Esophagus muscularis mucosa (tissue), 4 donors: Measurements from ENCODE around the gene DHRS12. TPM values are rescaled to one million over a fixed set of nuclear protein-coding genes. Genes with fewer than 3 reads are reported as not detected.

ENCODE experiments used
- DNase-seq: peaks from one replicate; pipeline ENCODE4 v3.0.0-alpha.2; 2017; ENCODE audit errors: extremely low spot score
- H3K27ac ChIP-seq, 4 donors: fragments of 200-600 bp; sonication (generic); replicated peaks in 1 of 4; 1 replicate in 3 of 4; 2 replicates in 1 of 4; pipeline ENCODE4 v1.5.1; 2016 to 2019; ENCODE audit warnings: mild to moderate bottlenecking in 1 of 4
- H3K27me3 ChIP-seq, 4 donors: fragments of 200-600 bp; sonication (generic); one replicate each; pipeline versions ENCODE4 v1.5.1 to v1.6.0; 2016 to 2019
- H3K36me3 ChIP-seq, 4 donors: fragments of 200-600 bp; sonication (generic); one replicate each; pipeline ENCODE4 v1.5.1; 2016 to 2019
- H3K4me1 ChIP-seq, 4 donors: fragments of 200-600 bp; sonication (generic); one replicate each; pipeline ENCODE4 v1.5.1; 2016 to 2019
- H3K4me3 ChIP-seq, 4 donors: fragments of 200-600 bp; sonication (generic); 1 replicate in 2 of 4; 2 replicates in 2 of 4; pipeline ENCODE4 v1.5.1; 2016 to 2019; ENCODE audit warnings: mild to moderate bottlenecking in 4 of 4, moderate library complexity in 1 of 4
- H3K9me3 ChIP-seq, 4 donors: fragments of 200-600 bp; sonication (generic); 1 replicate in 3 of 4; 2 replicates in 1 of 4; pipeline ENCODE4 v1.5.1; 2016 to 2019
- CTCF ChIP-seq, 3 experiments: fragments of 200-600 bp in 2 of 3; fragments of 450-650 bp in 1 of 3; sonication (generic) in 2 of 3; IDR thresholded peaks; one replicate each; pipeline ENCODE4 v1.5.1; 2017 to 2019; ENCODE audit warnings: antibody characterized with exemption in 3 of 3, mild to moderate bottlenecking in 2 of 3, moderate library complexity in 1 of 3
- EP300 ChIP-seq: sonication (generic); formaldehyde crosslinking; IDR thresholded peaks from one replicate; pipeline ENCODE4 v1.6.1; 2017; ENCODE audit warnings: antibody characterized with exemption
- POLR2A ChIP-seq: fragments of 450-650 bp; IDR thresholded peaks from one replicate; pipeline ENCODE4 v1.6.1; 2017; ENCODE audit warnings: antibody characterized with exemption, moderate library complexity, mild to moderate bottlenecking, low read depth
- POLR2AphosphoS5 ChIP-seq, 2 donors: sonication (generic); formaldehyde crosslinking; IDR thresholded peaks; one replicate each; pipeline ENCODE4 v1.6.1; 2017; ENCODE audit warnings: antibody characterized with exemption in 2 of 2
- WGBS: methylation state at CpG from one replicate; pipeline ENCODE4 v1.1.5; 2018; 5-methylcytosine and 5-hydroxymethylcytosine counted together
- intact Hi-C: fragments of 100-400 bp; cut with DNase I; formaldehyde crosslinking; loops from one replicate; pipeline ENCODE4 v1.15.1; 2023
- total RNA-seq, 4 donors: library from RNA; depleted of rRNA; stranded (reverse); fragments of >200 nt; gene quantifications; one replicate each; pipeline versions ENCODE4 v1.1.0 to v1.2.1, GENCODE V29; 2016

DHRS12 gene
- total RNA-seq, 4 donors from 2014 or later = 10.3 to 18.6 (median 14.9) TPM

GRCh38 chr13:51802631-51803418, 1.1 kb downstream of the DHRS12 start:
- intact Hi-C loops = loop anchor here (5.0 kb wide), 2 partner anchors 351 to 581 kb away; partner anchors contain the start of genes FAM124A and INTS6

GRCh38 chr13:51801631-51802099, 2.3 kb downstream of the DHRS12 start:
- Histone ChIP-seq H3K4me1 (peaks cover 30 to 59% (median 54%) of the 10 kb centered on the region in 4 donors), H3K4me3 (peak overlapping the region in 2 of 4 donors; percentile 5 to 6), H3K27me3 (no peaks in the 10 kb centered on the region), H3K9me3 (no peaks in the 10 kb centered on the region), H3K36me3 (peaks cover 0 to 27% (median 9%) of the 10 kb centered on the region in 4 donors), H3K27ac (peak overlapping the region; percentile 98 to 100 (median 100))
- peak in 1 of 3 experiments; percentile 10 for TF ChIP-seq CTCF (IDR thresholded peaks at IDR 0.05)
- no peak for TF ChIP-seq EP300
- no peak for TF ChIP-seq POLR2AphosphoS5 (IDR thresholded peaks at IDR 0.05)
- no peak for DNase-seq
- WGBS = 50% methylated on average over 7 of the region's 7 CpGs
- intact Hi-C loops = loop anchor here (5.0 kb wide), 2 partner anchors 349 to 579 kb away; partner anchors contain the start of genes FAM124A and INTS6

More at GRCh38 chr13:51802631-51803418, 1.1 kb downstream of the DHRS12 start:
- peak overlapping the region; percentile 75 to 88 (median 83) for H3K4me3 ChIP-seq
- H3K9me3 ChIP-seq = no peaks in the 10 kb centered on the region
- H3K36me3 ChIP-seq = peaks cover 0 to 16% (median 6%) of the 10 kb centered on the region in 4 donors
- TF ChIP-seq EP300 (no peak), POLR2AphosphoS5 (IDR thresholded peaks at IDR 0.05) (no peak), CTCF (IDR thresholded peaks at IDR 0.05) (no peak), POLR2A (no peak)
- H3K27me3 ChIP-seq = no peaks in the 10 kb centered on the region
- no peak for DNase-seq
- H3K4me1 ChIP-seq = peaks cover 30 to 59% (median 54%) of the 10 kb centered on the region in 4 donors
- H3K27ac ChIP-seq = peak overlapping the region; percentile 98 to 100 (median 100)
- 46% methylated on average over 9 of the region's 9 CpGs for WGBS

GRCh38 chr13:51800486-51800885, 3.5 kb downstream of the DHRS12 start:
- intact Hi-C loops = loop anchor here (5.0 kb wide), 2 partner anchors 348 to 578 kb away; partner anchors contain the start of genes FAM124A and INTS6
- H3K36me3 ChIP-seq = peaks cover 0 to 39% (median 13%) of the 10 kb centered on the region in 4 donors

GRCh38 chr13:51799261-51799660, 4.7 kb downstream of the DHRS12 start:
- Histone ChIP-seq H3K36me3 (peaks cover 0 to 46% (median 13%) of the 10 kb centered on the region in 4 donors), H3K9me3 (no peaks in the 10 kb centered on the region), H3K27me3 (no peaks in the 10 kb centered on the region), H3K27ac (no peak overlapping the region), H3K4me1 (peaks cover 30 to 38% (median 37%) of the 10 kb centered on the region in 4 donors), H3K4me3 (no peak overlapping the region)
- 93% methylated on average over 6 of the region's 12 CpGs for WGBS
- TF ChIP-seq POLR2AphosphoS5 (IDR thresholded peaks at IDR 0.05) (no peak), EP300 (no peak), POLR2A (no peak), CTCF (IDR thresholded peaks at IDR 0.05) (no peak)
- no peak for DNase-seq
- intact Hi-C loops = loop anchor here (5.0 kb wide), 1 partner anchor 212 kb away; no protein-coding TSS in a partner anchor

More at GRCh38 chr13:51800486-51800885, 3.5 kb downstream of the DHRS12 start:
- WGBS = 80% methylated on average over 5 of the region's 5 CpGs
- Histone ChIP-seq H3K4me3 (no peak overlapping the region), H3K27me3 (no peaks in the 10 kb centered on the region), H3K27ac (peak overlapping the region; percentile 98 to 100 (median 100)), H3K4me1 (peaks cover 30 to 50% (median 48%) of the 10 kb centered on the region in 4 donors), H3K9me3 (no peaks in the 10 kb centered on the region)
- TF ChIP-seq POLR2A (no peak), EP300 (no peak), POLR2AphosphoS5 (IDR thresholded peaks at IDR 0.05) (no peak), CTCF (IDR thresholded peaks at IDR 0.05) (no peak)
- no peak for DNase-seq
